GM21367 (cell line): ENCODE measurements around the gene CPZ.

Source experiments
- ATAC-seq: cut with Tn5 transposase; IDR thresholded peaks from one replicate; pipeline ENCODE4 v1.9.1; 2021; ENCODE audit not compliant: unreplicated experiment

Gene CPZ

DNA sequence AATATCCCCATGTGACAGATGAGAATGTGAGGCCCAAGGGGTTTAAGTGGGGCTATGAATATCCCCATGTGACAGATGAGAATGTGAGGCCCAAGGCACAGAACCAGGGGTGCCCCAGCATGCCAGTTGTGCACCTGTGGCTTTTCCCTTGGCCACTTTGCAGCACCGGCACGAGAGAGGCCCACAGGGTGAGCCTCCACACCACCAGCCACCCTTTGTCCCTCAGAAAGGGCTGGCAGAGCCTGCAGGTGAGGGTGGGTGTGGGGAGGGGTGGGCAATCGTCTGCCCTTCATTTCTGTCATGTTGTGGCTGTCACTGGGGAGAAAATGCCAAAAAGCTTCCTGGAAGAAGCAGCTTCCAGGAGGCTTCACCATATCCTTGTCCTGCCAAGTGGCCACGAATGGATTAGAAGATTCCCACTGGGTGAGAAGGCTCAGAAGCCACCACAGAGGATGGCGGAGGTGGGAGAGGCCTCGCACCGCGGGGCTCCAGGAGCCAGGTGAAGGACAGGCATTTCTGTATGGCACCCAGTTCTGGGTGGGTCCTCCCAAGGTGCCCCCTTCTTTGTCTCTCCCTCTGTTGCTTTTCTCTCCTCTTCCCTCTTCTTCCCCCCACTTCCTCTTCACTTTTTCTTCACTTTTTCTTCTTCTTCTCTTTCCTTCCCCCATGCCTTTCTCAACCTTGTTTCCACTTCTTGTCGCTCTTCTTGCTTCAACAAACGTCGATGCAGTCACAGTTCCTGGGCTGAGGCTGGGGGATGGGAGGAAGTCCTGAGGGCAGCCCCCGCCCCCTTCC, 12.8 kb upstream of the CPZ start:
- ATAC-seq = no peak

DNA sequence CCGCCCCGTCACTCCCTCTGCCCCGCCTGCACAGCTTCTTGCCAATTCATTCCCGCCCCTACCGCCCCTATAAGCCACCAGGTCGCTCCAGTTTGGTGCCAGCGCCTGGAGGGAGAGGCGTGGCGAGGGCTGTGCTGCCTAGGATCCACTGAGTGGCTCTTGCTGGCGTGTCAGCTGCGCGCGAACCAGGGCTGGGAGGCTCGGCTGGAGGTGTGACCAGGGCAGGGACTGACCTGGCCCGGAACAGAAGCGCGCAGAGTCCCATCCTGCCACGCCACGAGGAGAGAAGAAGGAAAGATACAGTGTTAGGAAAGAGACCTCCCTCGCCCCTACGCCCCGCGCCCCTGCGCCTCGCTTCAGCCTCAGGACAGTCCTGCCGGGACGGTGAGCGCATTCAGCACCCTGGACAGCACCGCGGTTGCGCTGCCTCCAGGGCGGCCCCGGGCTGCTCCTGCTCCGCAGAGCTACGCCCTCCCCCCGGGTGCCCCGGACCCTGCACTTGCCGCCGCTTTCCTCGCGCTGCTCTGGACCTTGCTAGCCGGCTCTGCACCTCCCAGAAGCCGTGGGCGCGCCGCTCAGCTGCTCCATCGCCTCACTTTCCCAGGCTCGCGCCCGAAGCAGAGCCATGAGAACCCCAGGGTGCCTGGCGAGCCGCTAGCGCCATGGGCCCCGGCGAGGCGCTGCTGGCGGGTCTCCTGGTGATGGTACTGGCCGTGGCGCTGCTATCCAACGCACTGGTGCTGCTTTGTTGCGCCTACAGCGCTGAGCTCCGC, 12.1 kb upstream of the CPZ start, which contains the start of gene GPR78:
Gene GPR78 (plus strand): TSS at position 72 of the 773 bp plus-strand sequence. CDS start 591 bp downstream, at position 663.
- ATAC-seq = no peak

DNA sequence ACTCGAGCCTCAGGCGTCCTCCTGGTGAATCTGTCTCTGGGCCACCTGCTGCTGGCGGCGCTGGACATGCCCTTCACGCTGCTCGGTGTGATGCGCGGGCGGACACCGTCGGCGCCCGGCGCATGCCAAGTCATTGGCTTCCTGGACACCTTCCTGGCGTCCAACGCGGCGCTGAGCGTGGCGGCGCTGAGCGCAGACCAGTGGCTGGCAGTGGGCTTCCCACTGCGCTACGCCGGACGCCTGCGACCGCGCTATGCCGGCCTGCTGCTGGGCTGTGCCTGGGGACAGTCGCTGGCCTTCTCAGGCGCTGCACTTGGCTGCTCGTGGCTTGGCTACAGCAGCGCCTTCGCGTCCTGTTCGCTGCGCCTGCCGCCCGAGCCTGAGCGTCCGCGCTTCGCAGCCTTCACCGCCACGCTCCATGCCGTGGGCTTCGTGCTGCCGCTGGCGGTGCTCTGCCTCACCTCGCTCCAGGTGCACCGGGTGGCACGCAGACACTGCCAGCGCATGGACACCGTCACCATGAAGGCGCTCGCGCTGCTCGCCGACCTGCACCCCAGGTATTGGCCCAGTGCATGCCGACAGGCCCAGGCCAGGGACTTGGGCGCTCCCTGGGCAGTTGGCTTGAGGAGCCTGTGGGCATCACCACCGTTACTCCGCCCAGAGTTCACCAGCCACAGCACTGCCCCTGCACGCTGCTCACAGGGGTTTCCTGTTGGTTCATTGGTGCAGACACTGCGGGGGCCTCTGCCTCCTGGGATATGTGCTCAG, 11.3 kb upstream of the CPZ start:
- no peak for ATAC-seq

DNA sequence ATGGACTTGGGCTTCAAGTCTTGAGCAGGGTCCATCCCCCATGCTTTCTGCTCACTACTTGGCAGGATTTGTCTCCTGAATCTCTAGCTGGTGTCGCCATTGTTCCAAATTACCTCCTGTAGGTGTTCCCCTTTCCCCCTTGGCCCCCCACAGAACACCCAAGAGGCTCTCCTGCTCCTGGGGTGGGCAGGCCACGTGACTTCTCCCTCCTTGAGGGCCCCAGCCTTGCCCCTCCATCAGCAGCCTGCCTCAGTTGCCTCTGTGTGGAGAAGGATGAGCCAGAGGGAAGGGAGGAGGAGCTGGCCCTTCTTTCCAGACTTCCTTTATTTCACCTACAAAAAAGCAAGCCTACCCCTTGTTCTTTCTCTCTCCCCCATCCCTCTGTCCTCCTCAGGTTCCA, 10.5 kb upstream of the CPZ start:
- no peak for ATAC-seq

DNA sequence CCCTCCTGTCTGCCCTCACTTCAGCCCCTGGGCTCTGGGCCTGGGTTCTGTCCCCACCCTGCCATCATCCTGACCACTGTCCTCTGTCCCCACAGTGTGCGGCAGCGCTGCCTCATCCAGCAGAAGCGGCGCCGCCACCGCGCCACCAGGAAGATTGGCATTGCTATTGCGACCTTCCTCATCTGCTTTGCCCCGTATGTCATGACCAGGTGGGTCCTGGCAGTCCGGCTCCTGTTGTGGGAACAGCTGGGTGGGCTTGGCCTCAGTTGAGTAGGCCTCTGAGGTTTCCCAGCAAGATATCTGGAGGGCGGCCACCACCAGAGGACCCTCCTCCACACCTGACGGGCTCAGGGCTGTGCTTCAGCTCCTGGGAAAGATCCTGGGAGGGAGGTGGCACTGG, 10.1 kb upstream of the CPZ start:
- ATAC-seq = no peak

DNA sequence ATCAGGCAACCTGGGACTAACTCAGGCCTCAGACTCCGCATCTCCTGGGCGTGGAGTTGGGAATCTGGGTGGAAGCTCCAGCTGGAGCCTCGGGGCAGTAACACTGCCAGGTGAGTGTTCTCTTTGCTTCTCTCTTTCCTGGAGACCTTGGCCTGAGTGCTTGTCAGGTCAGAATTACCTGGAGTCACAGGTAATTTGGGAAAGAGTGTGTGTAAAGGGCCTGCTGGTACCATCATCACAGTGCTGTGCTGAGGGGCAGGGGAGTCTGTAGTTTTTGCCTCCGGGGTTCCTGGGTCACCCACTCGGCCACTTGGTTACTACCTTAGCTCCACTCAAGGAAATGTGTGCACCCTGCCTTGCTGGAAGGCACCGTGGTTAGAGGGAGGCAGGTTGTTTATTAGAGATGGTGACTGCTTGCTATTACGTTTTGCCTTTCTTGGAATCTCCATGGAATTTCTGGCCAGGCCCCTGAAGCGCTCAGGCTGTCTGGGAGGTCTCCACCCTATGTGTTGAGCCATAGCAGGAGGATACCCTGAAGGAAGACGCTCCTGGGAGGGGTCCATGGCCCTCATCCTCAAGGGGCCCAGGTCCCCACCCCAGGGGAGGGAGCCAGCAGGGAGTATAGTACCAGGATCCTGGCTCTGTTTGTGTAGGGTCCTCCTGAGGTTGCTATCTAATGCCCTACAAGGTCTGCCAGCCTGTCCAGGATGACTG, 9.5 kb upstream of the CPZ start:
- no peak for ATAC-seq

DNA sequence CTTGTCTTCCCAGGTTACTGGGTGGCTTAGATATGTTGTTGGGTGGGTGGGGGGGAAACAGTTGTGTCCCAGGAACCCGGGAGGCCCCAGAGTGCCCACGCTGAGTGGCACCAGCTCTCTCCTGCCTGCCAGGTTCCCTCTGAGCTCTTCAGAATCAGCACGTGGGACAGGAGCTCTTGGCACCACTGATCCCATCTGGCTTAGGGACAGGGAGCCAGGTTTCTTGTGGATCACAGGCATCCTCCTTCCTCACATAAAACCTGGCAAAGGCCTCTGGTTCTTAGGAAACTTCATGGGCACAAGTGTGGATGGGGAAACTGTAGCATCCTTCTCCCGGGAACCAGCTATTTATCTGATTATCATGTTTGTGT, 8.9 kb upstream of the CPZ start:
- ATAC-seq = no peak

DNA sequence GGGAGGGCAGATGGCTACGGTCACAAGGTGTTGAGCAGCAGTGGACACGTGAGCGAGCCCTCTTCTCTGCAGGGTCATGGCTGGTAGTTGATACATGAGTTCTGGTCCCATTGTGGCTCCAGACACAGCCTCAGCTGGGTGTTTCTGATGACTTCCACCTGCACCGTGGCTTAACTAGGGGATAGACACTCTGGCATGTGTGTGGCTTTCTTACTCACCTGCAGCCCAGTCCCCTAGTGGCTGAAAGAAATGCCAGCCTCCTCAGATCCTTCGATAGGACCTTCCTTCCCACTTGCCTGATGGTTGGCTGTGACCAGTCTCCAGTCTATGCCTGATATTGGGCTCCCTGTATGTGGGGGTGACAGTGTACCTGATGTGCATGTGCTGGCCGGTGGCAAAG, 7.4 kb upstream of the CPZ start:
- ATAC-seq = no peak

DNA sequence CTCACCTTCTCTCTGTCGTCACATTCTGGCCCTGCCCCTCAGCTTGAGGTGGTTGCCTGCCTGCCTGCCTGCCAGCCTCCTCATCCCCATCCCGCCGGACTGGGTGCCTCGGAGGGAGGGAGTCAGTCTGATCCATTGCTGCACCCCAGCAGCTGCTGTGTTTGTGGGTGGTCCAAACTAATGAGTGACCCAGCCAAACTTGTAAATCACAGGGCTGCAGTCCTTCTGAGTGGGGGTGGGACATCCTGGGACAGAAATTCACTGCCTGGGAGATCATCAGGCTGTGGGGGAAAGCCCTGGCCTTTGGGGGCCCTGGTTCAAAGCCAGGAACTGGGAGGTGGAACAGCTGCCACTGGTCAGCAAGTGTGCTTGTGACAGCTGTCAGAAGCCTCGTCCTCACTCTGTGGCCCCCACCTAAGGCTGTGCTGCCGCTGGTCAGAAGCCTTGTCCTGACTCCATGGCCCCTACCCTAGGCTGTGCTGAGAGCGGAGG, 6.8 kb upstream of the CPZ start:
- no peak for ATAC-seq

DNA sequence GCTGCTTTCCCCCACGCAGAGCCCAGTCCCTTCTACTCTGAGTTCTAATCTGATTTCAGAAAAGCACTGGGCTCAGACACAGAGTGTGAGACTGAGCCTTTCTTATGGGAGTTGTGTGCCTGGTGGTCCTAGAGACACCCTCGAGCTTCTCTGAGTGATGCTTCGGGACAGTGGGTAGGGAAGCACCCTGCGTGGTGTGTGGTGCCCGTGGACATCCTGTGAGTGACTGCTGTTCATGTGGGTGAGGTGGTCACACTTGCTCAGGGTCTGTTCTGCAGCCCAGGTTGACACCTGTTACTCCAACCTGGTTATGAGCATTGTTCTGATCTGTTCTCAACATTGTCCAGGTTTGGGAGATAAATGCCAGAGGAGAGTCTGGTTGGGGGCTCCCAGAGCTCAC, 6.3 kb upstream of the CPZ start:
- no peak for ATAC-seq

DNA sequence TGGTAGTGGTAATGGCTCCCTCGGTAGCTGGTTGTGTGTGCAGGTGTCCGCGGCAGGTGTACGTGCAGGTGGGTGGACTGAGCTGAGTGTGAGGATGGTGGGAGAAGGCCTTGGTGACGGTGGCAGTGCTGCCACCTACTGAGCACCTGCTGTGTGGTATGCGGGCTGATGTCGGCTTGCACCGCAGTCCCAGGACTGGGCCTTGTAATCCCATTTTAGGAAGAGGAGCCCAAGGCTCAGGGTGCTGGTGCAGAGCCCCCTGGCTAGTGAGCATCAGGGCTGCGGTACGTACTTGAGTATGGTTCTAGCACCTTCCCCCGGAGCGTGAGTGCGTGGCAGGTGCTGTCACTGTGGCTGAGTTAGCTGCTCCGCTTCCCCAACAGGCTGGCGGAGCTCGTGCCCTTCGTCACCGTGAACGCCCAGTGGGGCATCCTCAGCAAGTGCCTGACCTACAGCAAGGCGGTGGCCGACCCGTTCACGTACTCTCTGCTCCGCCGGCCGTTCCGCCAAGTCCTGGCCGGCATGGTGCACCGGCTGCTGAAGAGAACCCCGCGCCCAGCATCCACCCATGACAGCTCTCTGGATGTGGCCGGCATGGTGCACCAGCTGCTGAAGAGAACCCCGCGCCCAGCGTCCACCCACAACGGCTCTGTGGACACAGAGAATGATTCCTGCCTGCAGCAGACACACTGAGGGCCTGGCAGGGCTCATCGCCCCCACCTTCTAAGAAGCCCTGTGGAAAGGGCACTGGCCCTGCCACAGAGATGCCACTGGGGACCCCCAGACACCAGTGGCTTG, 5.7 kb upstream of the CPZ start:
- no peak for ATAC-seq

DNA sequence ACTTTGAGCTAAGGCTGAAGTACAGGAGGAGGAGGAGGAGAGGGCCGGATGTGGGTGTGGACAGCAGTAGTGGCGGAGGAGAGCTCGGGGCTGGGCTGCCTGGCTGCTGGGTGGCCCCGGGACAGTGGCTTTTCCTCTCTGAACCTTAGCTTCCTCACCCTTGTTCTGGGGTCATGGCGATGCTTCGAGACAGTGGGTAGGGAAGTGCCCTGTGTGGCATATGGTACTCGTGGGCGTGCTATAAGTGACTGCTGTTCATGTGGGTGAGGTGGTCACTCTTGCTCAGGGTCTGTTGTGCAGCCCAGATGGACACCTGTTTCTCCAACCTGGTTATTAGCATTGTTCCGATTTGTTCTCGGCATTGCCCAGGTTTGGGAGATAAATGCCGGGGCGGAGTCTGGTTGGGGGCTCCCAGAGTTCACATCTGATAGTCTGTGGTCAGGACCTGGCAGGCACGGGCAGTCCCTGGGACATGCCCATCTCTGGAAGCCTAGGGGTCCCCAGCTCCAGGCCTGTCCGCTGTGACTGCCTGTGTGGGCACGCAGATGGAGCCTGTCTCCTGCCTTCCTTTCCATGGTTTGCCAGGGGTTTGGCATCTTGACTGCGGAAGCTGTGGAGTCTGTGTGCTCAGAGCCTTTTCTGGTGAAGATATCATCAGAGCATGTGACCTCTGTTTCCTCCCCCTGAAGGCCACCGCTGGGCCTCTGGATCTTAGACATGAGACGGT, 4.9 kb upstream of the CPZ start:
- ATAC-seq = no peak

DNA sequence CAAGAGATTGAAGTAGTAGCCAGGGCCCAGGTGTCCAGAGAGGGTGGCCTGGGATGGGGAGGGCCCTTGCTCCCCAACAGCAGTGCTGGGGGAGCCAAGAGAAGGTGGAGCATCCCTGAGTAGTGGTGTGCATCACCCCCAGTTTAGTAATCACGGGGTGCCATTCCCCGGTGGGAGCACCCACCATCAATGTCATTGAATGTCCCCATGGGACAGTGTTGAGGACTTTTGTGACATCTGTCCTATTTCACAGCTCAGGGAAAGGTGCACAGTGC, 4.4 kb upstream of the CPZ start:
- no peak for ATAC-seq

DNA sequence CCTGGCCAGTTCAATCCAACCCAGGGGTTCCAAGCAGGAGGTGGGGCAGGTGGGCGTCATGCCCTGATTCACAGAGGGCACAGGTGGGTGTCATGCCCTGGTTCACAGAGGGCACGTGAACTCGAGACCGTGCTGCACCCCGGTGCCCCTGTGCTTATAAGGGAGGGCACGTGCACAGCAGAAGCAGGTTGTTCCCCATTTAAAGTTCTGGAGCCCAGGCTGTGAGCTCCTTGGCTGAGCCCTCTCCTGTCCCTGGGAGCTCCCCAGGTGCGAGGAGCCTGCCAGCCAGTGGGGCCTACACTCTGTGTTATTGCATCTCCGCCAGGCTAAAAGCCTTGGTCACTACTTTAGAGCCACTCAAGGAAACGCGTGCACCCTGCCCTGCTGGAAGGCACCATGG, 3.2 kb upstream of the CPZ start:
- no peak for ATAC-seq

DNA sequence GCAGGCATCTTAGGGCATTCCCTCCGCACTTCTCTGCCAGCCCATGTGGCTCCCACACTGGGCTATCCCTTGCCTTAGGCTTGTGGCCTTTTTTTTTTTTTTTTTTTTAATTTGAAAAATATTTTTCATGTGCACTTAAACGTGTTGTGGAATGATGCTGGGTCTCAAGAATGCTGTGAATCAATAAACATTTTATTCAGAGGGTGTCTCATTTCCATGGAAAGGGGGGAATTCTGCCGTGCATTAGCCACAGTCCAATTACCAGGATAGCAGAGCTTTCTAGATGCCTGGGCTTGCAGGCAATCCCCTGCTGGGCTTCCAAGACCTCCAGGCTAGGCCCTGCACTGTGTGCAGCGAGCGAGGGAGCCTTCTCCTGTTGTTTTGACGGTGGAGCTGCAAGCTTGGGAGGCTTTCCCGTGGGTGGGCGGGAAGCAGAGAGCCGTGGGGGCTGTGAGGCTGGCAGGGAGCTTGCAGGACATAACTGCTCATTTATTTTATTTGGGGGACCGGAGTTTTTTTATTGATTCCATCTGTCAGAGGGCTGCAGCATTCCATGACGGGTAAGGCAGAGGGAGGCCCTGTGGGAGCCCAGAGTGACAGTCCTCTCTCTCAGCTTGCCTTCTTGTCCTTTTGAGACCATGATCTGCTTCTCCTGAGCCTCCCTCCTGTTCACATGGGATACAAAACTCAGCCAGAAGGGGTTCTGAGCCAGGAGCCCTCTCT, 2.6 kb upstream of the CPZ start:
- no peak for ATAC-seq

DNA sequence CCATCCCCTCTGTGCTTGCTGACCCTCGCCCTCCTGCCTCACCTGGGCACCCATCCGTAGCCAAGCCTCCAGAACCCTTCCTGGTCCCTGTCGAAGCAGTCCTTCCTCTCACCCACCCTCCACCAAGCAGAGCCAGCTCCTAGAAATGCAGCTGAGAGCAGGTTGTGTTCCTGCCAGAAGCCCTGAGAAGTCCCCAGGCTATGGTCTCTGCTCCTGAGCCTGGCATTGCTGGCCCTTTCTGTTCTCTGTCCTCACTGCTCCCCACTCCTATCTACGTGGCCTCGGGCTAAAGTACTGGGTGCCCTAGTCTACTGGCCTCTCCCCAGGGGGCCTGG, 2.1 kb upstream of the CPZ start:
- ATAC-seq = no peak

DNA sequence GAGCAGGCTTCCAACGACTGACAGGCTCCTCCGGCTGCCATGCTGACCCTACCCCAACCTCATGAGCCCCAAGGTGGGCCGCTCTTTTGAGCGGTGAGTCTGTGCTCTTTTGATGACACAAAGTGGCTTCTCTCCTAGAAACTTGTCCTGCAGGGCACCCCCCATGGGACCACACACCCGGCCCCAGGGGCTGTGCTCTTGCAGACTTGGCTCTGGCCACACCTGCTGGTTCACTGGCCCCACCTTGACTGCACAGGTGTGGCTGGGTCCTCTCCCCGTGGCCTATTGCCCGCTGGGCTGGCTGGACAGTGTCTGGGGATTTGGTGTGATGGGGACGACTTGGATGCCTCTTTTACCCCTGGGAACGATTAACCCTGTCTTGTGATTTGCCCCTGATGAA, 1.5 kb upstream of the CPZ start:
- no peak for ATAC-seq

DNA sequence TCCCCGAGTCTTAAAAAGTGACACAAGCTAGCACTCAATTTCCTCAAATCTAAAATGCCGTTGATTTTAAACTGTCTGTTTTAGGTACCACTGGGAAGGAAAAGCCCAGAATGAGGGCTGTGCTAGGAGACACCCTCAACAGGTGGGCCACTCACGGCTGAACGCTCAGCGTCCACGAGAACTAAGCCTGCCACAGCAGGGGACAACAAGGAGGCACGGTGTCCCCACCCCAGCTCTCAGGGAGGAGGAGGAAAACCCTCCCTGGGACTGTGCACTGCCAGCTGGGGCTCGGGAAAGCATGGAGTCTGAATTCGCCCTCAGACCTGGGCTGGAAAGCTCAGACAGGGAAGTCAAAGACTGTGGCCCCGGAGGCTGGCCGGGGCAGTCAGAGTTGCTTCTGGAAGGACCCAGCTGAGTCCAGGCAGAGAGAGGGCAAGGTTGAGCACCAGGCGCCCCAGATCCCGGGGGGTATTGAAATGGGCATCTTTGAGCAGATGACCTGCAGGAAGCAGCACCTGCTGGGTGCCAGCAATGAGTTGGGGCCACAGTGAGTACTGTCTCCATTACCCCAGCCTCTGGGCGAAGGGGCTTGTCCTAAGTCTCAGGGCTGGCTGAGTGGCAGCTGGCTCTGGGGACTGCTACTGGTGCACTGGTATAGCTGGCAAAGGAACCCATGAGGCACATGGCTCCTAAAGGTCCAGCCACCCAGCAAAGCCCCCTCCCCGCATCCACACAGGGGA, 769 bp upstream of the CPZ start:
- no peak for ATAC-seq
